ENCODE data around the gene PJVK.

PJVK gene

DNA sequence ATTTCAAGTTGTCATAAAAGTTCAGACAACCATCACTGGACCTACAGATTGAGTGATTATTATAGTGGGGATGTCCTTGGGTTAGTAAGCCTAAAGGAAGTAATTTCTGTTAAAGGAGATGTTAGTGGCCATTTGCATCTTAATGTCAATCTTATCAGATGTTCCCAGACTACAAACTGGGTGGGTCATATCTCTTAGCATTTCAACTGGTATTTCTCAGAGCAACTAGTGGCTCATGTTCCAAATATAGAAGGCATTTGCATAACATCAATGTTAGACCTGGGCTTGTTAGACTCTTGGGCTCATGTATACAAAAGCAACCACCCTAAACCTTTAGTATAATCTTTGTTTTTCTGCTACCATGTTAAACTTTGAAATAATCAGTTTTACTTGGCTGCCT lies 47.0 kb downstream of the PJVK start:
- Histone ChIP-seq H3K36me3 (peaks cover 79 to 93% (median 80%) of the 10 kb centered on the region in 3 donors), H3K4me3 (no peak overlapping the region), H3K4me1 (no peaks in the 10 kb centered on the region), H3K27me3 (no peaks in the 10 kb centered on the region), H3K27ac (no peak overlapping the region), H3K9me3 (no peaks in the 10 kb centered on the region)
- no peak for DNase-seq
- TF ChIP-seq, protein P1, sequence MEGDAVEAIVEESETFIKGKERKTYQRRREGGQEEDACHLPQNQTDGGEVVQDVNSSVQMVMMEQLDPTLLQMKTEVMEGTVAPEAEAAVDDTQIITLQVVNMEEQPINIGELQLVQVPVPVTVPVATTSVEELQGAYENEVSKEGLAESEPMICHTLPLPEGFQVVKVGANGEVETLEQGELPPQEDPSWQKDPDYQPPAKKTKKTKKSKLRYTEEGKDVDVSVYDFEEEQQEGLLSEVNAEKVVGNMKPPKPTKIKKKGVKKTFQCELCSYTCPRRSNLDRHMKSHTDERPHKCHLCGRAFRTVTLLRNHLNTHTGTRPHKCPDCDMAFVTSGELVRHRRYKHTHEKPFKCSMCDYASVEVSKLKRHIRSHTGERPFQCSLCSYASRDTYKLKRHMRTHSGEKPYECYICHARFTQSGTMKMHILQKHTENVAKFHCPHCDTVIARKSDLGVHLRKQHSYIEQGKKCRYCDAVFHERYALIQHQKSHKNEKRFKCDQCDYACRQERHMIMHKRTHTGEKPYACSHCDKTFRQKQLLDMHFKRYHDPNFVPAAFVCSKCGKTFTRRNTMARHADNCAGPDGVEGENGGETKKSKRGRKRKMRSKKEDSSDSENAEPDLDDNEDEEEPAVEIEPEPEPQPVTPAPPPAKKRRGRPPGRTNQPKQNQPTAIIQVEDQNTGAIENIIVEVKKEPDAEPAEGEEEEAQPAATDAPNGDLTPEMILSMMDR (IDR thresholded peaks at IDR 0.05), result no peak
- intact Hi-C loops (cut with DNase I; ENCODE audit: low total_unique reads), result no loop called here

DNA sequence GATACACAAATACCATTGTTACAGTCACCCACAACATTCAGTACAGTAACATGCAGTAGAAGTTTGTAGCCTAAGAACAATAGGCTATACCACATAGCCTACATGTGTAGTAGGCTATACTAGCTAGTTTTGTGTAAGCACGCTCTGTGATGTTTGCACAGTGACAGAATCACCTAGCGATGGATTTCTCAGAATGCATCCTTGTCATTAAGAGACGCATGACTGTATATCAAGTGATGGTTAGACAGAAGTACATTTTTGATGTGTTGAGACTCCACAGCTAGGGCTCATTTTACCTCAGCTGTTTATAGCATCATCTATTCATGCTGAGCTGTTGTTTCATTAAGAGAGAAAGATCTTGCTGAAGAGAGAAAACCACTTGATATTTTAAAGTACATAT lies 48.5 kb downstream of the PJVK start:
- no peak for DNase-seq
- H3K4me3 ChIP-seq, result no peak overlapping the region
- intact Hi-C loops (cut with DNase I; ENCODE audit: low total_unique reads), result no loop called here
- no peaks in the 10 kb centered on the region for H3K9me3 ChIP-seq
- H3K36me3 ChIP-seq, result peaks cover 77 to 93% (median 82%) of the 10 kb centered on the region in 3 donors
- H3K27me3 ChIP-seq, result no peaks in the 10 kb centered on the region
- H3K4me1 ChIP-seq, result no peaks in the 10 kb centered on the region
- H3K27ac ChIP-seq, result no peak overlapping the region
- TF ChIP-seq, protein P1 (IDR thresholded peaks at IDR 0.05), result no peak

DNA sequence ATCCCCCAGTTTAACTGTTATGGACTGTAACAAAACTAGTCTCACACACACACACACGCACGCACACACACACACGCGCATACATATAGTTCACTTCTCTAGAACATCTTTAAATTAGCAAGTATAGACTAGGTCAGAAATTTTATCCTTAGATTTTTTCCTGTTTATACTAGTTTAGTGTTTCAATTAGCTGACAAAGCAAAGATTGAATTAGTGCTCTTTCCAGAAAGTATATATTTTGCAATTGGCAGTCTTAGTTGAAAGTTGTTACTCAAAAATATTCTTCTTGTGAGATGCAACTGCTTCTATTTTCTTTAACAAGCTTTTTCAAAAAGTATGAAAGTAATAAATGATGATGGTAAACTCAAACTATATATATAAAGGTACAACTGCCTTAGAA lies 51.6 kb downstream of the PJVK start:
- Histone ChIP-seq H3K4me3 (no peak overlapping the region), H3K4me1 (no peaks in the 10 kb centered on the region), H3K27me3 (no peaks in the 10 kb centered on the region), H3K36me3 (peaks cover 66 to 84% (median 67%) of the 10 kb centered on the region in 3 donors), H3K9me3 (no peaks in the 10 kb centered on the region), H3K27ac (no peak overlapping the region)
- TF ChIP-seq, protein P1 (IDR thresholded peaks at IDR 0.05), result no peak
- intact Hi-C loops (cut with DNase I; ENCODE audit: low total_unique reads), result no loop called here
- DNase-seq, result no peak

DNA sequence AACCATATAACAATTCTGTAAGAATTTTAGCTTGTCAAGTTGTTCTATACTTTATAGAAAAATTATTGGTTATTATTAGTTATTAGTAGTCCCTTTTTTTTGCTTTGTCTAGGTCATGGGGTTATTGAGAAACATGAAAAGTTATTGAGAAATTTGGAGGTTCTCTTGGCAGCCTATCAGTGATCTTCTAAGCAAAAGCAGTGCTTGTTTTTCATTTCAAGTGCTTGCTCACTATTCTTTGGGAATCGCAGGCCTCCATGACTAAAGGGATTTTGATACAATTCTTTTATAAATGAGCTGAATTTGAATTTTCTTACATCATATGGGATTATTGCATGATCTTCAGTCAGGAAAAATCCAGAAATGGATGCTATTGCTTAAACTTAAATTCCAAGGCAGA lies 54.9 kb downstream of the PJVK start:
- TF ChIP-seq, protein P1 (IDR thresholded peaks at IDR 0.05), result no peak
- intact Hi-C loops (cut with DNase I; ENCODE audit: low total_unique reads), result no loop called here
- H3K27ac ChIP-seq, result no peak overlapping the region
- H3K4me3 ChIP-seq, result no peak overlapping the region
- H3K9me3 ChIP-seq, result no peaks in the 10 kb centered on the region
- H3K27me3 ChIP-seq, result no peaks in the 10 kb centered on the region
- peaks cover 39 to 72% (median 42%) of the 10 kb centered on the region in 3 donors for H3K36me3 ChIP-seq
- DNase-seq, result no peak
- no peaks in the 10 kb centered on the region for H3K4me1 ChIP-seq

DNA sequence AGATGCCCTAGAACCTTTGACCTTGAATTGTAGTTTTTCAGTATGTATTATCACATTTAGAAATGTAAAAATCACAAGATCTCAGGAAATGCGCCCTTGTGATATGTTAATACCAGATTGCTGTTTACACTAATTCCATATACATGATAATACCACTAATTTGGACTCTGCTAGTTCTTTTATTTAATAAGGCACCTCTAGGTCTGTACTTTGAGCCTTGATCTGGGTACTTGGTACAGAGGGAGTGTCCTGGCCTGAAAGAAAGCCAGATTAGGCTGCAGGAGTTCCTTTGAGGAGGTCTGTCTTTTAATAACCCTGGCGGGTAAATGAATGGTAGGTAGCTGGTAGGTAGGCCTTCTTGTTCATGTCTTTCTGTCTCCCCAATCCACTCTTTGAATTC lies 55.3 kb downstream of the PJVK start:
- Histone ChIP-seq H3K27me3 (no peaks in the 10 kb centered on the region), H3K27ac (no peak overlapping the region), H3K4me1 (no peaks in the 10 kb centered on the region), H3K36me3 (peaks cover 36 to 72% (median 38%) of the 10 kb centered on the region in 3 donors), H3K9me3 (no peaks in the 10 kb centered on the region), H3K4me3 (no peak overlapping the region)
- DNase-seq, result no peak
- TF ChIP-seq, protein P1 (IDR thresholded peaks at IDR 0.05), result no peak
- intact Hi-C loops (cut with DNase I; ENCODE audit: low total_unique reads), result no loop called here

DNA sequence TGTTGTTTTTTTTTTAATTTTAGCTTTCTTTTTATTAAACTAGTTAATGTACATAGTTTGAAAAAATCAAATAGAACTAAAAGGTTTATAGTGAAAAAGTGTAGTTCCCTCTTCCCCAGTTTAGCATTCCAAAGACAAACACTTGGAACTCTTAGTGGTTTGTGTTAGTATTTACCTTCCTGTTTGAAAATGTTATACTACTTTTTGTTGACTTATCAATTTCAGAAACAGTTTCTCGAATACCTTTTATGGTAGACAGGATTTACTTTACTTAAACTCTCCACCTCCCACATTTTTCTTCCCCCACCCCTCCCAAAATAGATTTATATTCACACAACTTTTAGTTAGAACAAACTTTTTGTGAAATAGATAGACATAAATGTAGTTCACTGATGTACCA lies 55.8 kb downstream of the PJVK start:
- Histone ChIP-seq H3K36me3 (peaks cover 34 to 71% (median 35%) of the 10 kb centered on the region in 3 donors), H3K4me3 (no peak overlapping the region), H3K4me1 (no peaks in the 10 kb centered on the region), H3K9me3 (no peaks in the 10 kb centered on the region), H3K27me3 (no peaks in the 10 kb centered on the region), H3K27ac (no peak overlapping the region)
- intact Hi-C loops (cut with DNase I; ENCODE audit: low total_unique reads), result no loop called here
- DNase-seq, result no peak
- TF ChIP-seq, protein P1 (IDR thresholded peaks at IDR 0.05), result no peak
